ENCODE data around the gene BMP3.

The BMP3 gene

DNA sequence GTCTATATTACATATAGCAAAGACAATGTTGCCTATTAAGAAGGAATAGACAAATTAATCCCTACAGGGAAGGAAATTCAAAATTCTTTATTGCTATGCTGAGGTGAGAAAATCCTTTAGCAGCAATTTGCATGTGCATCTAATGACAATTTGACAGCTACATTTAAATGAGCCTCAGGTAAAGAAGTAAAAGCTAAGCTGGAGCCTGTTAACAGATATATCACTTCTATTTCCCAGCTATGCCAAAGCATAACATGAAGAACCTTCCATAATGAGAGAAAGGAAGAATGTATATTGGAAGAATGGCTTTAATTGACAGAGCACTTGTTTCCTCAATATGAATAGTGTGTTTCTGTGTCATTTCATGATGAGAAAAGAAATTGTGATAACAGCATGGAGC lies 71.6 kb downstream of the BMP3 start:
- DNase-seq (ENCODE audit: low read depth in 2 of 2, low spot score in 1 of 2), result no peak

DNA sequence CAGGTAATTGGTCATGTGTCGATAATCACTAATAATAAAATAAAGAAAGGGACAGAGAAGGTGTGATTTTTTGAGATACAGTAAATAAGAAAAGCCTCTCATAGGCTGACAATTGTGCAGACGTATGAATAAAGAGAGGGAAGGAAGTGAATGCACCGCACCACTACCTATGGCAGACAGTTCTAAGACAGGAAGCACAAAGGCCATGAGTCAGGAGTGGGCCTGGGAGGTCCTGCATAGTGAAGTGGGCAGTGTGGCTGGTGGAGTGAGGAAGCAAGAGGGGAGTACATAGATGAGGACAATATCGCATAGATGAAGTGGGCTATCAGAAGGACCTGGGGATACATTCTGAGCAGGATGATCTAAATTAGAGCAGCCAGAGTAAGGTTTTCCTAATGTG lies 75.6 kb downstream of the BMP3 start:
- DNase-seq (ENCODE audit: low read depth in 2 of 2, low spot score in 1 of 2), result no peak

Measured in stimulated activated CD8-positive, alpha-beta memory T cell treated with anti-CD3 and anti-CD28 coated beads, Interleukin-4, amount 100 ng/mL, for 4 hours (primary cell).